Measurements from ENCODE around the gene GTPBP3.

DNA sequence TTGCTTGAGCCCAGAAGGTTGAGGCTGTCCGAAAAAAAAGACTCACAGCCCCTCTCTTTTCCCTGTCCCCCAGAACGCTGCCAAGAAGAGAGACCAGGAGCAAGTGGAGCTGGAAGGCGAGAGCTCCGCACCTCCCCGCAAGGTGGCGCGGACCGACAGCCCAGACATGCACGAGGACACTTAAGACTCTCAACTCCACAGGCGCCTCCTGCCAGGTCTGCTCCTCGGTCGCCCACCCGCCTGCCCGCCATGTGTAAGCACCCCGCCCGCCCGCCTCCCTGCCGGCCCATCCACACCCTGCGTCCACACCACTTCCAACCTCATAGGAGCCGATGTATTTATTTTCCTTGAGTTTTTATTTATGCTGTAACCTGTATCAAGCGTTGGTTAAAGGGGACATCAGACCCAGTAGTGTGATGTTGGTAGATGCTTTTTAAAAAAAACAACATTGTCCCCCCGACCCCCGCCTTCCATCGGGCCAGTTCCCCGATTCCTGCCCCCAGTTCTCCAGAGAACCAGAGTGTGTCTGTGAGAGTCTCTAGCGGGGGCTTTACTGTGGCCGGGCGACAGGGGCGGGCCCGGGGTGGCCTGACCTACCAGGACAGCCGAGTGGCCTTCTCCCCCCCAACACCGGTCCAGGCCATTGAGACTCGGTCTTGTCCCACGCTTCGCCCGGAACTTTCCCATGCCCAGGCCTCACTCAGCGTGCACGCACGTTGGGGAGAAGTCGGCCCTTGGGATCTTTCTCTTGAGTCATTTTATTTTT, 17.7 kb upstream of the GTPBP3 start:
- TF ChIP-seq, protein P1, sequence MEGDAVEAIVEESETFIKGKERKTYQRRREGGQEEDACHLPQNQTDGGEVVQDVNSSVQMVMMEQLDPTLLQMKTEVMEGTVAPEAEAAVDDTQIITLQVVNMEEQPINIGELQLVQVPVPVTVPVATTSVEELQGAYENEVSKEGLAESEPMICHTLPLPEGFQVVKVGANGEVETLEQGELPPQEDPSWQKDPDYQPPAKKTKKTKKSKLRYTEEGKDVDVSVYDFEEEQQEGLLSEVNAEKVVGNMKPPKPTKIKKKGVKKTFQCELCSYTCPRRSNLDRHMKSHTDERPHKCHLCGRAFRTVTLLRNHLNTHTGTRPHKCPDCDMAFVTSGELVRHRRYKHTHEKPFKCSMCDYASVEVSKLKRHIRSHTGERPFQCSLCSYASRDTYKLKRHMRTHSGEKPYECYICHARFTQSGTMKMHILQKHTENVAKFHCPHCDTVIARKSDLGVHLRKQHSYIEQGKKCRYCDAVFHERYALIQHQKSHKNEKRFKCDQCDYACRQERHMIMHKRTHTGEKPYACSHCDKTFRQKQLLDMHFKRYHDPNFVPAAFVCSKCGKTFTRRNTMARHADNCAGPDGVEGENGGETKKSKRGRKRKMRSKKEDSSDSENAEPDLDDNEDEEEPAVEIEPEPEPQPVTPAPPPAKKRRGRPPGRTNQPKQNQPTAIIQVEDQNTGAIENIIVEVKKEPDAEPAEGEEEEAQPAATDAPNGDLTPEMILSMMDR (IDR thresholded peaks at IDR 0.05), result no peak
- TF ChIP-seq POLR2A (IDR thresholded peaks at IDR 0.05) (no peak), EP300 (IDR thresholded peaks at IDR 0.05) (no peak)

Measured in tibial nerve (tissue), 4 donors.